KMS-11 (cell line): ENCODE measurements around the gene TRAF1.

Source experiments
- H2AFZ ChIP-seq: fragments of 200-600 bp; sonication (generic); 2 replicates; pipeline ENCODE4 v1.6.1; 2016; ENCODE audit warnings: antibody characterized with exemption, mixed run types, low read depth
- H3K27ac ChIP-seq: fragments of 200-600 bp; sonication (generic); 2 replicates; pipeline ENCODE4 v1.6.1; 2016; ENCODE audit warnings: mild to moderate bottlenecking, mixed run types
- H3K27me3 ChIP-seq: fragments of 200-600 bp; sonication (generic); 2 replicates; pipeline ENCODE4 v1.6.1; 2017; ENCODE audit warnings: mild to moderate bottlenecking, low read depth, mixed run types, moderate library complexity; ENCODE audit not compliant: insufficient read depth
- H3K36me3 ChIP-seq: fragments of 200-600 bp; sonication (generic); 2 replicates; pipeline ENCODE4 v1.6.1; 2017; ENCODE audit warnings: mild to moderate bottlenecking, mixed run types; ENCODE audit not compliant: insufficient read depth
- H3K4me1 ChIP-seq: fragments of 200-600 bp; sonication (generic); 2 replicates; pipeline ENCODE4 v1.6.1; 2016; ENCODE audit warnings: mild to moderate bottlenecking, low read depth, mixed run types; ENCODE audit not compliant: poor library complexity, severe bottlenecking
- H3K4me2 ChIP-seq: fragments of 200-600 bp; sonication (generic); 2 replicates; pipeline ENCODE4 v1.7.0; 2016; ENCODE audit warnings: mild to moderate bottlenecking, mixed run types
- H3K4me3 ChIP-seq: fragments of 200-600 bp; sonication (generic); IDR thresholded peaks from 2 replicates; pipeline ENCODE4 v1.6.1; 2017; ENCODE audit warnings: low read depth, low read length, mixed read lengths; ENCODE audit not compliant: insufficient read depth
- H3K79me2 ChIP-seq: fragments of 200-600 bp; sonication (generic); 2 replicates; pipeline ENCODE4 v1.6.1; 2016; ENCODE audit warnings: low read depth, mixed run types; ENCODE audit not compliant: insufficient read depth
- H3K9ac ChIP-seq: fragments of 200-600 bp; sonication (generic); 2 replicates; pipeline ENCODE4 v1.6.1; 2016; ENCODE audit warnings: mild to moderate bottlenecking, mixed run types
- H4K20me1 ChIP-seq: fragments of 200-600 bp; sonication (generic); 2 replicates; pipeline ENCODE4 v1.6.1; 2016; ENCODE audit warnings: mild to moderate bottlenecking, mixed run types; ENCODE audit not compliant: insufficient read depth
- TF ChIP-seq, protein P1 (sequence below): fragments of 200-600 bp; sonication (generic); conservative IDR thresholded peaks from 2 replicates; pipeline ENCODE4 v1.6.1; 2017; ENCODE audit warnings: low read depth, mild to moderate bottlenecking, antibody characterized with exemption, low read length, moderate library complexity, mixed read lengths

TRAF1 gene

GRCh38 chr9:120970244-120970643 is 43.6 kb upstream of the TRAF1 start:
- Histone ChIP-seq H3K79me2 (no peaks in the 10 kb centered on the region), H3K9ac (no peak overlapping the region), H3K4me1 (peaks cover 12% of the 10 kb centered on the region), H4K20me1 (no peaks in the 10 kb centered on the region), H3K4me3 (no peak overlapping the region), H2AFZ (no peak overlapping the region), H3K36me3 (no peaks in the 10 kb centered on the region), H3K27me3 (no peaks in the 10 kb centered on the region), H3K4me2 (no peak overlapping the region), H3K27ac (no peak overlapping the region)
- TF ChIP-seq, protein P1, sequence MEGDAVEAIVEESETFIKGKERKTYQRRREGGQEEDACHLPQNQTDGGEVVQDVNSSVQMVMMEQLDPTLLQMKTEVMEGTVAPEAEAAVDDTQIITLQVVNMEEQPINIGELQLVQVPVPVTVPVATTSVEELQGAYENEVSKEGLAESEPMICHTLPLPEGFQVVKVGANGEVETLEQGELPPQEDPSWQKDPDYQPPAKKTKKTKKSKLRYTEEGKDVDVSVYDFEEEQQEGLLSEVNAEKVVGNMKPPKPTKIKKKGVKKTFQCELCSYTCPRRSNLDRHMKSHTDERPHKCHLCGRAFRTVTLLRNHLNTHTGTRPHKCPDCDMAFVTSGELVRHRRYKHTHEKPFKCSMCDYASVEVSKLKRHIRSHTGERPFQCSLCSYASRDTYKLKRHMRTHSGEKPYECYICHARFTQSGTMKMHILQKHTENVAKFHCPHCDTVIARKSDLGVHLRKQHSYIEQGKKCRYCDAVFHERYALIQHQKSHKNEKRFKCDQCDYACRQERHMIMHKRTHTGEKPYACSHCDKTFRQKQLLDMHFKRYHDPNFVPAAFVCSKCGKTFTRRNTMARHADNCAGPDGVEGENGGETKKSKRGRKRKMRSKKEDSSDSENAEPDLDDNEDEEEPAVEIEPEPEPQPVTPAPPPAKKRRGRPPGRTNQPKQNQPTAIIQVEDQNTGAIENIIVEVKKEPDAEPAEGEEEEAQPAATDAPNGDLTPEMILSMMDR: no peak

DNA sequence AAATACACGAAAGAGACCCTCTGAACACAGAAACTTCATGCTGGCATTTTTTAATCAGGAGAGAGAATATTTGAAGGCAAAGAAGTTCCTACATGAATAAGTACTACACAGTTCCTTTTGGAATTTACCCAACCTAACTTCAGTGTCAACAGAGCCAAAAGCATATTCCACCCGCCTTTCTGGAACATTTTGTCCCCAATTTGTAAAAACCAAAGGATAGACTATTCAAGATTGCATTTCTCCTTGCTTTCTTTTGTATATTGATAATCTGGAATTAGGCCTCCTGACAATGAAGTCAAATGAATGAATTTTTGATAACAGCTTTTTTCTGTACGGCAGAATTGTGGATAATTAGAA is 39.4 kb upstream of the TRAF1 start:
- Histone ChIP-seq H3K27ac (no peak overlapping the region), H3K9ac (no peak overlapping the region), H3K27me3 (no peaks in the 10 kb centered on the region), H3K4me1 (peaks cover 4% of the 10 kb centered on the region), H3K4me3 (no peak overlapping the region), H2AFZ (no peak overlapping the region), H4K20me1 (no peaks in the 10 kb centered on the region), H3K36me3 (no peaks in the 10 kb centered on the region), H3K4me2 (no peak overlapping the region), H3K79me2 (no peaks in the 10 kb centered on the region)
- TF ChIP-seq, protein P1: no peak

DNA sequence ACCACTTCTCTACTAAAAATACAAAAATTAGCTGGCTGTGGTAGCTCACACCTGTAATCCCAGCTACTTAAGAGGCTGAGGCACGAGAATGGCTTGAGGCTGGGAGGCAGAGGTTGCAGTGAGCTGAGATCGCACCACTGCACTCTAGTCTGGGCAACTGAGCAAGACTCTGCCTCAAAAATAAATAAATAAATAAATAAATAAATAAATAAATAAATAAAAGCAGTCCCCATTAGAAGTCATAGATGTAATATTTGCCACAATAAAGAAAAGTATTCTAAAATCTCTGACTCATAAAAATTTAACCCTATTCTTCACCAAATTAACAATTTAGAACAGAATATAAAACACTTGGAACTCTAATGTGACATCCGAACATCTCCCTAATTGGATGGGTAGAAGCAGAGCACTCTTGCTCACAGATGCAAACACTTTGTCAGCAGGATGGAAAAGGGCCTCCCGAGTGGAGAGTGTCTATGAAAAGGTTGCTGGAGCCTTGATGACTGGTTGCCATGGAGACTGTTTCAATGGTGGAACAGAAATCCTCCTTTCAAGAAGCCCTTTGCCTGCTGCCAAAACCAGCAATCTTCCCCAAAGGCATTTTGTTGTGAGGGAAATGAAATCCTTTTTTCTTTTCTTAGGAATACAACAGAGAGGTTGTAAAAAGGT is 38.9 kb upstream of the TRAF1 start:
- no peaks in the 10 kb centered on the region for H3K36me3 ChIP-seq
- no peak overlapping the region for H3K9ac ChIP-seq
- peaks cover 4% of the 10 kb centered on the region for H3K4me1 ChIP-seq
- no peak overlapping the region for H3K4me2 ChIP-seq
- TF ChIP-seq, protein P1: no peak
- no peak overlapping the region for H3K27ac ChIP-seq
- H3K4me3 ChIP-seq: no peak overlapping the region
- H3K27me3 ChIP-seq: no peaks in the 10 kb centered on the region
- no peaks in the 10 kb centered on the region for H3K79me2 ChIP-seq
- no peaks in the 10 kb centered on the region for H4K20me1 ChIP-seq
- H2AFZ ChIP-seq: no peak overlapping the region

GRCh38 chr9:120961936-120962335 is 35.3 kb upstream of the TRAF1 start:
- no peak overlapping the region for H3K4me2 ChIP-seq
- H2AFZ ChIP-seq: no peak overlapping the region
- TF ChIP-seq, protein P1: no peak
- H4K20me1 ChIP-seq: no peaks in the 10 kb centered on the region
- no peak overlapping the region for H3K27ac ChIP-seq
- no peaks in the 10 kb centered on the region for H3K36me3 ChIP-seq
- peaks cover 4% of the 10 kb centered on the region for H3K4me1 ChIP-seq
- no peak overlapping the region for H3K9ac ChIP-seq
- H3K79me2 ChIP-seq: no peaks in the 10 kb centered on the region
- no peaks in the 10 kb centered on the region for H3K27me3 ChIP-seq
- no peak overlapping the region for H3K4me3 ChIP-seq
